Parathyroid adenoma (tissue), 2 donors: ENCODE measurements around the gene R3HDM1.
"Not testable (repeated sequence)": the region's sequence is repeated elsewhere in the genome, so short reads cannot be mapped to it uniquely, and the experiment has no call there.

Source experiments
- H2AFZ ChIP-seq: fragments of 300-600 bp; sonication (generic); one replicate; pipeline ENCODE4 v1.7.0; 2017; ENCODE audit warnings: antibody characterized with exemption, mild to moderate bottlenecking
- H3K27ac ChIP-seq: fragments of 300-600 bp; sonication (generic); one replicate; pipeline ENCODE4 v1.7.0; 2017
- H3K27me3 ChIP-seq: fragments of 300-600 bp; sonication (generic); one replicate; pipeline ENCODE4 v1.7.0; 2017; ENCODE audit warnings: low read length; ENCODE audit not compliant: control insufficient read depth, insufficient read depth
- H3K36me3 ChIP-seq: fragments of 300-600 bp; sonication (generic); one replicate; pipeline ENCODE4 v1.7.0; 2017; ENCODE audit warnings: low read length; ENCODE audit not compliant: control insufficient read depth, insufficient read depth
- H3K4me1 ChIP-seq: fragments of 300-600 bp; sonication (generic); one replicate; pipeline ENCODE4 v1.7.0; 2017; ENCODE audit warnings: control low read depth
- H3K4me2 ChIP-seq: fragments of 300-600 bp; sonication (generic); one replicate; pipeline ENCODE4 v1.7.0; 2017; ENCODE audit warnings: low read length
- H3K4me3 ChIP-seq: fragments of 300-600 bp; sonication (generic); one replicate; pipeline ENCODE4 v1.7.0; 2017; ENCODE audit warnings: low read depth, low read length
- H3K79me2 ChIP-seq: fragments of 300-600 bp; sonication (generic); one replicate; pipeline ENCODE4 v1.7.0; 2017; ENCODE audit warnings: control low read depth
- H3K9ac ChIP-seq: fragments of 300-600 bp; sonication (generic); one replicate; pipeline ENCODE4 v1.7.0; 2017; ENCODE audit warnings: mild to moderate bottlenecking
- H3K9me3 ChIP-seq: fragments of 300-600 bp; sonication (generic); one replicate; pipeline ENCODE4 v1.7.0; 2017; ENCODE audit warnings: low read length; ENCODE audit not compliant: control insufficient read depth
- TF ChIP-seq, protein P1 (sequence below): fragments of 300-600 bp; sonication (generic); IDR thresholded peaks from one replicate; pipeline ENCODE4 v1.7.0; 2017; ENCODE audit warnings: antibody characterized with exemption, mild to moderate bottlenecking
- donor health status: primary hyperparathyroidism.

The R3HDM1 gene

DNA sequence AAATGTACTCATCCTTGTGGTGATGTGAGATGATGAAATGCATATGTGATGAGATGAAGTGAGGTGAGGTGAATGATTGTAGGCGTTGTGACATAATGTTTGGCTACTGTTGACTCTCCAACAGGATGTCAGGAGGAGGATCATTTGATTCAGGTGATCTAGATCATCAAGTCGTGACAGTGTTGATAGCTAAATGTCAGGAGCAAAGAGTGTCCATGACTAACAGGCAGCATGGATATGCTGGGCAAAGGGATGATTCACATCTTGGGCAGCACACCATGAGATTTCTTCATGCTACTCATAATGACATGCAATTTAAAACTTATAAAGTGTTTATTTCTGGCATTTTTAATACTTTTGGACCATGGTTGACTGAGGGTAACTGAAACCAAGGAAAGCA, 170.2 kb downstream of the R3HDM1 start:
- no peak overlapping the region for H3K4me3 ChIP-seq
- H3K9ac ChIP-seq: no peak overlapping the region
- no peaks in the 10 kb centered on the region for H3K36me3 ChIP-seq
- H2AFZ ChIP-seq: no peak overlapping the region
- no peaks in the 10 kb centered on the region for H3K9me3 ChIP-seq
- no peak overlapping the region for H3K4me2 ChIP-seq
- H3K79me2 ChIP-seq: no peaks in the 10 kb centered on the region
- H3K27ac ChIP-seq: no peak overlapping the region
- no peaks in the 10 kb centered on the region for H3K27me3 ChIP-seq
- peaks cover 3% of the 10 kb centered on the region for H3K4me1 ChIP-seq
- TF ChIP-seq, protein P1, sequence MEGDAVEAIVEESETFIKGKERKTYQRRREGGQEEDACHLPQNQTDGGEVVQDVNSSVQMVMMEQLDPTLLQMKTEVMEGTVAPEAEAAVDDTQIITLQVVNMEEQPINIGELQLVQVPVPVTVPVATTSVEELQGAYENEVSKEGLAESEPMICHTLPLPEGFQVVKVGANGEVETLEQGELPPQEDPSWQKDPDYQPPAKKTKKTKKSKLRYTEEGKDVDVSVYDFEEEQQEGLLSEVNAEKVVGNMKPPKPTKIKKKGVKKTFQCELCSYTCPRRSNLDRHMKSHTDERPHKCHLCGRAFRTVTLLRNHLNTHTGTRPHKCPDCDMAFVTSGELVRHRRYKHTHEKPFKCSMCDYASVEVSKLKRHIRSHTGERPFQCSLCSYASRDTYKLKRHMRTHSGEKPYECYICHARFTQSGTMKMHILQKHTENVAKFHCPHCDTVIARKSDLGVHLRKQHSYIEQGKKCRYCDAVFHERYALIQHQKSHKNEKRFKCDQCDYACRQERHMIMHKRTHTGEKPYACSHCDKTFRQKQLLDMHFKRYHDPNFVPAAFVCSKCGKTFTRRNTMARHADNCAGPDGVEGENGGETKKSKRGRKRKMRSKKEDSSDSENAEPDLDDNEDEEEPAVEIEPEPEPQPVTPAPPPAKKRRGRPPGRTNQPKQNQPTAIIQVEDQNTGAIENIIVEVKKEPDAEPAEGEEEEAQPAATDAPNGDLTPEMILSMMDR: no peak

DNA sequence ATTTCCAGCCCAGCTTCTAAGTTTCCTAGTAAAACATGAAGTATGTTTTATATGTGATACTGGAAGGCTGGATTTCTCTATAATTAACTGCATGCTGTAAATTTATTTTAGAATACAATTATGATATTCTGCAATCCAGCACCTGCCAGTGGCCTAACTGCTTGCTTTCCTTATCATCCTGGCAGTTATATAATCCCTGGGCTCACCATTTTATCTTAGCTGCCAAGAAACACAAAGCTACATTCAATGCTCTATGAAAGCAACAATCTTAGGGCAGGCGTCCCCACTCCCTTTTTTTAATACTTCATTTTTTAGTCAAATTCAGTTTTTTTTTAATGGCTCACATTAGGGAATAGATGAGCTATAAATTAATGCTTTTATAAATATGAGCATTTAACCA, 172.0 kb downstream of the R3HDM1 start:
- Histone ChIP-seq H3K27me3 (no peaks in the 10 kb centered on the region), H3K9ac (no peak overlapping the region), H2AFZ (no peak overlapping the region), H3K4me2 (no peak overlapping the region), H3K36me3 (no peaks in the 10 kb centered on the region), H3K79me2 (no peaks in the 10 kb centered on the region), H3K4me3 (no peak overlapping the region), H3K27ac (no peak overlapping the region), H3K9me3 (no peaks in the 10 kb centered on the region), H3K4me1 (peaks cover 3% of the 10 kb centered on the region)
- TF ChIP-seq, protein P1: no peak

DNA sequence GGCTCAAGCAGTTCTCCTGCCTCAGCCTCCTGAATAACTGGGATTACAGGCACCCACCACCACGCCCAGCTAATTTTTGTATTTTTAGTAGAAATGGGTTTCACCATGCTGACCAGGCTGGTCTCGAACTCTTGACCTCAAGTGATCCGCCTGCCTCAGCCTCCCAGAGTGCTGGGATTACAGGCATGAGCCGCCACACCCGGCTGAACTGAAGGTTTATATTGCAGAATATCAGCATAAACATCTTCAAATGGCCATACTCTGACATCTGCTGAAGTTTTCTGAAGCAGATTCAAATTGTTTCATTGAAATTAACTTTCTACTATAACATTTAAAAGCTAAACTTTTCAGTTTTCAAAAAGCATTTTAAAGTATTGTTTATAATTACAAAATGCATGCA, 172.8 kb downstream of the R3HDM1 start:
- H3K9ac ChIP-seq, H3K4me3 ChIP-seq, H2AFZ ChIP-seq, H3K27me3 ChIP-seq, H3K4me1 ChIP-seq, H3K79me2 ChIP-seq, H3K27ac ChIP-seq, H3K36me3 ChIP-seq, H3K4me2 ChIP-seq, H3K9me3 ChIP-seq: not testable (repeated sequence)

DNA sequence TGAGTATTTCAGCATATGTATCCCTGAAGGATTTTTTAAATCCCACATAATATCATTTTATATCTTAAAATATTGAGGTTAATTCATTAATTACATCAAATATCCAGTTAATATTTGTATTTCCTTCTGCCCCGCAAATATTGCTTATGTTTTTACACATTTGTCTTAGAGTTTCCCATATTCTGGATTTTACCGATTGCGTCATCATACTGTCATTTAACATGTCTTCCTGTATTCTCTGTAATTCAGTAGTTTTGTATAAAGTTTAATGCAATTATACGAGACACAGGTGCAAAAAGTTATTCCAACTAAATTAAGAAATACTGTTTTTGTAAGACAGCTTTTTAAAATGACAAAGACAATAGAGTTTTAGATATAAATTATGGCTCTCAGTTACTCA, 176.9 kb downstream of the R3HDM1 start:
- Histone ChIP-seq H3K27ac (no peak overlapping the region), H2AFZ (no peak overlapping the region), H3K4me3 (no peak overlapping the region), H3K36me3 (no peaks in the 10 kb centered on the region), H3K79me2 (no peaks in the 10 kb centered on the region), H3K4me2 (no peak overlapping the region), H3K4me1 (no peaks in the 10 kb centered on the region), H3K9me3 (no peaks in the 10 kb centered on the region), H3K27me3 (no peaks in the 10 kb centered on the region), H3K9ac (no peak overlapping the region)
- TF ChIP-seq, protein P1: no peak

DNA sequence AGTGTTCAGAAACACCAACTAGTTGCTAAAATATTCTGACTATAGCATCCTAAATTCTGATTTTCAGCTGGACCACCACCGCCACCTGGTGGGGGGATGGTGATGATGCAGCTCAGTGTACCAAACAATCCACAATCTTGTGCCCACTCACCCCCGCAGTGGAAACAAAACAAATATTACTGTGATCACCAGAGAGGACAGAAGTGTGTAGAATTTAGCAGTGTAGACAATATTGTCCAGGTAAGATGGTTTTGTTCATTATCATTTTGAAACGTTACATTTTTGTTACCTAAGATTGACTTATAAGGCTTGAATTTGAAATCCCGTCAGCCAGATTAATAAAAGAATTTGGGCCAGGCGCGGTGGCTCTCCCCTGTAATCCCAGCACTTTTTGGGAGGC, 178.7 kb downstream of the R3HDM1 start:
- Histone ChIP-seq H3K4me2 (no peak overlapping the region), H3K4me3 (no peak overlapping the region), H3K27ac (no peak overlapping the region), H3K36me3 (no peaks in the 10 kb centered on the region), H3K9ac (no peak overlapping the region), H3K27me3 (no peaks in the 10 kb centered on the region), H3K4me1 (no peaks in the 10 kb centered on the region), H3K79me2 (no peaks in the 10 kb centered on the region), H3K9me3 (no peaks in the 10 kb centered on the region), H2AFZ (no peak overlapping the region)
- TF ChIP-seq, protein P1: peak; percentile 95

DNA sequence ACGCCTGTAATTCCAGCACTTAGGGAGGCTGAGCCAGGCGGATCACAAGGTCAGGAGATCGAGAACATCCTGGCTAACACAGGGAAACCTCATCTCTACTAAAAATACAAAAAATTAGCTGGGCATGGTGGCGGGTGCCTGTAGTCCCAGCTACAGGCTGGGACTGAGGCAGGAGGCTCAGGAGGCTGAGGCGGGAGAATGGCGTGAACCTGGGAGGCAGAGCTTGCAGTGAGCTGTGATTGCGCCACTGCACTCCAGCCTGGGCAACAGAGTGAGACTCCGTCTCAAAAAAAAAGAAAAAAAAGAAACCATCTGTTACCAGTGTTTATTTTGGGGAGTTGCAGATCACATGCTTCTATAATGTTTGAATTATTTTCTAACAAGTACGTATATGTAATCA, 183.8 kb downstream of the R3HDM1 start:
- not testable (repeated sequence) for H3K9me3 ChIP-seq, H3K4me3 ChIP-seq, H3K79me2 ChIP-seq, H3K9ac ChIP-seq, H3K36me3 ChIP-seq, H3K4me1 ChIP-seq, H3K4me2 ChIP-seq, H3K27me3 ChIP-seq, H3K27ac ChIP-seq, H2AFZ ChIP-seq
